GM21360 (cell line): ENCODE data around the gene PTGR3.
"Not testable (repeated sequence)": the region's sequence is repeated elsewhere in the genome, so short reads cannot be mapped to it uniquely, and the experiment has no call there.

Experiments
- ATAC-seq: cut with Tn5 transposase; IDR thresholded peaks from one replicate; pipeline ENCODE4 v1.9.1; 2021; ENCODE audit warnings: mild to moderate bottlenecking, moderate library complexity; ENCODE audit not compliant: unreplicated experiment

The PTGR3 gene

GRCh38 chr18:75204269-75204731 lies 4.6 kb downstream of the PTGR3 start:
- no peak for ATAC-seq

- ATAC-seq = no peak
These were observed 5.3 kb downstream of the PTGR3 start for GRCh38 chr18:75203416-75204268.

- no peak for ATAC-seq
These were observed 6.1 kb downstream of the PTGR3 start for GRCh38 chr18:75202696-75203365.

GRCh38 chr18:75201282-75202270 lies 7.4 kb downstream of the PTGR3 start:
- no peak for ATAC-seq

GRCh38 chr18:75200605-75201280 lies 8.2 kb downstream of the PTGR3 start:
- no peak for ATAC-seq

- ATAC-seq = no peak
These were observed 8.9 kb downstream of the PTGR3 start for GRCh38 chr18:75200071-75200470.

- ATAC-seq = no peak
These were observed 9.6 kb downstream of the PTGR3 start for GRCh38 chr18:75199327-75199726.

GRCh38 chr18:75198036-75198435 lies 10.9 kb downstream of the PTGR3 start:
- no peak for ATAC-seq

GRCh38 chr18:75192899-75193298 lies 16.0 kb downstream of the PTGR3 start:
- no peak for ATAC-seq

GRCh38 chr18:75189696-75190095 lies 19.2 kb downstream of the PTGR3 start:
- ATAC-seq = no peak

- ATAC-seq = not testable (repeated sequence)
These were observed 21.2 kb downstream of the PTGR3 start for GRCh38 chr18:75187702-75188101.

GRCh38 chr18:75185460-75185859 lies 23.5 kb downstream of the PTGR3 start:
- no peak for ATAC-seq

GRCh38 chr18:75183973-75184493 lies 24.9 kb downstream of the PTGR3 start:
- ATAC-seq = no peak

GRCh38 chr18:75183524-75183923 lies 25.4 kb downstream of the PTGR3 start:
- no peak for ATAC-seq

- ATAC-seq = no peak
These were observed 28.9 kb downstream of the PTGR3 start for GRCh38 chr18:75179819-75180600.

- ATAC-seq = no peak
These were observed 30.6 kb downstream of the PTGR3 start for GRCh38 chr18:75178376-75178775.

- no peak for ATAC-seq
These were observed 32.1 kb downstream of the PTGR3 start for GRCh38 chr18:75176849-75177248.

GRCh38 chr18:75173738-75174137 lies 35.2 kb downstream of the PTGR3 start:
- no peak for ATAC-seq

GRCh38 chr18:75173125-75173432 lies 35.9 kb downstream of the PTGR3 start:
- peak; percentile 99 for ATAC-seq
